NCI-H2196 treated with DMSO at 0.1 percent for 48 hours (cell line): ENCODE results near the gene WBP2.
"Not testable (repeated sequence)": the region's sequence is repeated elsewhere in the genome, so short reads cannot be mapped to it uniquely, and the experiment has no call there.

Source experiments
- DNase-seq: peaks from one replicate; lab custom pipeline; 2025; ENCODE audit not compliant: unreplicated experiment; lab: John Stamatoyannopoulos, UW

WBP2 gene

GRCh38 chr17:75814900-75815373 lies 40.2 kb downstream of the WBP2 start:
- DNase-seq, result no peak

- DNase-seq, result no peak
Measured at GRCh38 chr17:75814021-75814395, 41.1 kb downstream of the WBP2 start.

GRCh38 chr17:75813081-75814020 lies 41.8 kb downstream of the WBP2 start:
- no peak for DNase-seq

- no peak for DNase-seq
Measured at GRCh38 chr17:75812096-75813013, 42.8 kb downstream of the WBP2 start.

- no peak for DNase-seq
Measured at GRCh38 chr17:75811174-75811573, 44.0 kb downstream of the WBP2 start.

GRCh38 chr17:75810756-75811155 lies 44.4 kb downstream of the WBP2 start:
- DNase-seq, result not testable (repeated sequence)

- no peak for DNase-seq
Measured at GRCh38 chr17:75810216-75810615, 44.9 kb downstream of the WBP2 start.

GRCh38 chr17:75809631-75810111 lies 45.5 kb downstream of the WBP2 start:
- no peak for DNase-seq

GRCh38 chr17:75808905-75809621 lies 46.1 kb downstream of the WBP2 start:
- no peak for DNase-seq

GRCh38 chr17:75808549-75808904 lies 46.6 kb downstream of the WBP2 start:
- no peak for DNase-seq

GRCh38 chr17:75807861-75808260 lies 47.3 kb downstream of the WBP2 start:
- DNase-seq, result no peak

- no peak for DNase-seq
Measured at GRCh38 chr17:75806822-75807500, 48.2 kb downstream of the WBP2 start.

- DNase-seq, result no peak
Measured at GRCh38 chr17:75803883-75804282, 51.3 kb downstream of the WBP2 start.

GRCh38 chr17:75799402-75799801 lies 55.7 kb downstream of the WBP2 start:
- no peak for DNase-seq

- DNase-seq, result no peak
Measured at GRCh38 chr17:75795820-75796607, 59.1 kb downstream of the WBP2 start.
